ENCODE data around the gene TMEM109. TPM values are rescaled to one million over a fixed set of nuclear protein-coding genes. Genes with fewer than 3 reads are reported as not detected.

Gene TMEM109
- total and polyA plus RNA-seq, 2 of the 13 experiments (the other 11 are each of a cell fraction or from before 2014, with no cell fraction given) = 7.7 to 18.0 TPM

GRCh38 chr11:60872961-60873524 is 40.9 kb upstream of the TMEM109 start:
- DNase-seq (ENCODE audit: low spot score) (peak; percentile 34), FAIRE-seq (no peak), ATAC-seq (peak; percentile 63)
- intact Hi-C loops (cut with micrococcal nuclease; ENCODE audit: unreplicated experiment) (no loop called here), in situ Hi-C loops (cut with HindIII; ENCODE audit: extremely low pct_ligation_motif_present, low pct_unique_long_range_greater_than_20kb) (no loop called here)
- no peak overlapping the region for H2AFZ ChIP-seq (ENCODE audit: low read length)
- WGBS (ENCODE audit: low lambda C conversion rate) = 39% methylated on average over 12 of the region's 16 CpGs
- TF ChIP-seq HNRNPLL (IDR thresholded peaks at IDR 0.05; ENCODE audit: low read depth, low read length, poor library complexity, severe bottlenecking) (no peak), ZNF350 (CRISPR knock-in tag; IDR thresholded peaks at IDR 0.05; ENCODE audit: borderline replicate concordance, low read depth) (no peak), RARA (CRISPR knock-in tag; IDR thresholded peaks at IDR 0.05) (no peak), ZNF687 (CRISPR knock-in tag; IDR thresholded peaks at IDR 0.05) (peak; percentile 42), SNAPC5 (CRISPR knock-in tag; IDR thresholded peaks at IDR 0.05; ENCODE audit: borderline replicate concordance) (no peak), ZNF18 (CRISPR knock-in tag; IDR thresholded peaks at IDR 0.05; ENCODE audit: insufficient replicate concordance) (no peak), POLR2A (IDR thresholded peaks at IDR 0.05; ENCODE audit: insufficient read depth in 1 of 2, low read depth in 2 of 2, low read length in 2 of 2) (no peak), JUNB (CRISPR knock-in tag; IDR thresholded peaks at IDR 0.05; ENCODE audit: borderline replicate concordance) (0 out of 2 replicates have a peak, but pooled peaks have one; percentile 36), MAX (IDR thresholded peaks at IDR 0.05) (0 out of 2 replicates have a peak, but pooled peaks have one; percentile 42), POGZ (CRISPR knock-in tag; IDR thresholded peaks at IDR 0.05) (no peak), ISX (CRISPR knock-in tag; conservative IDR thresholded peaks at IDR 0.05) (no peak), ZNF296 (CRISPR knock-in tag; conservative IDR thresholded peaks at IDR 0.05) (no peak), FOSL2 (CRISPR knock-in tag; IDR thresholded peaks at IDR 0.05) (peak; percentile 62), ZNF788 (CRISPR knock-in tag; IDR thresholded peaks at IDR 0.05; ENCODE audit: borderline replicate concordance) (no peak), MAZ (IDR thresholded peaks at IDR 0.05; ENCODE audit: borderline replicate concordance, low read depth, low read length) (0 out of 2 replicates have a peak, but pooled peaks have one; percentile 19), MAZ (CRISPR knock-in tag; IDR thresholded peaks at IDR 0.05; ENCODE audit: low read depth) (no peak)
- no peak overlapping the region for H3K27ac ChIP-seq (ENCODE audit: extremely low read length, insufficient read depth, low read length)
- H3K4me3 ChIP-seq (replicated peaks in 1 of 3; ENCODE audit: insufficient read depth in 1 of 3, low read depth in 2 of 3, low read length in 3 of 3) = no peak overlapping the region; a peak in 1 of 6 replicates
- no peaks in the 10 kb centered on the region for H3K9me3 ChIP-seq (ENCODE audit: low read length)
- H3K79me2 ChIP-seq (ENCODE audit: insufficient read depth, low read length) = no peaks in the 10 kb centered on the region
- CTCF ChIA-PET (ENCODE audit: low intra/inter-chr PET ratio, low total read pairs) = no interaction called here
- POLR2A ChIA-PET = no interaction called here
- no peaks in the 10 kb centered on the region for H4K20me1 ChIP-seq (ENCODE audit: insufficient read depth, low read length)
- BruUV-seq (replicated peaks) = no TSS peak
- peaks cover 32% of the 10 kb centered on the region for H3K4me1 ChIP-seq (ENCODE audit: insufficient read depth, low read length)
- no peaks in the 10 kb centered on the region; a peak in 1 of 5 replicates for H3K27me3 ChIP-seq (ENCODE audit: control insufficient read depth in 1 of 2, insufficient read depth in 2 of 2, low read length in 2 of 2)
- H3K9ac ChIP-seq (ENCODE audit: insufficient read depth, low read depth, low read length) = no peak overlapping the region
- no peak overlapping the region for H3K4me2 ChIP-seq (ENCODE audit: low read depth, low read length)
- H3K36me3 ChIP-seq (replicated peaks in 1 of 2; ENCODE audit: control insufficient read depth in 1 of 2, insufficient read depth in 2 of 2, low read length in 2 of 2) = no peaks in the 10 kb centered on the region
